A375 (cell line): Measurements from ENCODE around the gene OSTN. TPM values are rescaled to one million over a fixed set of nuclear protein-coding genes. Genes with fewer than 3 reads are reported as not detected.

Source experiments
- total RNA-seq: library from RNA; depleted of rRNA; stranded (reverse); fragments of >200 nt; shearing (Covaris generic); gene quantifications from 2 replicates; pipeline ENCODE4 v1.2.3, GENCODE V29; 2014; rRNA removed

OSTN gene
- total RNA-seq = not detected in 2 replicates

GRCh38 chr3:191198932-191199331 is at the start of gene OSTN:
Gene OSTN, plus strand, starts transcription at chr3:191199241. Its CDS starts 13,292 bp downstream, at chr3:191212533.

Other genes starting within 250 kb of the OSTN start
- 68.0 and 78.6 TPM in 2 replicates for gene CCDC50, start 130.2 kb downstream of the OSTN start, total RNA-seq
- gene UTS2B, start 131.3 kb downstream of the OSTN start, total RNA-seq = not detected in 2 replicates